WTC11 (cell line): ENCODE results near the gene CYP27A1. TPM values are rescaled to one million over a fixed set of nuclear protein-coding genes. Genes with fewer than 3 reads are reported as not detected.

Source experiments
- ATAC-seq: fragments of 200-7000 bp; cut with Tn5 transposase; 2 replicates; pipeline ENCODE4 v1.10.0; 2021; ENCODE audit warnings: mild to moderate bottlenecking, moderate library complexity
- CTCF ChIA-PET: fragments of 300-600 bp; sonication (Branson Sonifier 250); formaldehyde crosslinking; loops from one replicate; lab custom pipeline; 2021; ENCODE audit warnings: antibody characterized with exemption; lab: Charles Lee
- POLR2A ChIA-PET: fragments of 350-600 bp; sonication (Branson Sonifier 250); formaldehyde crosslinking; loops from one replicate; lab custom pipeline; 2021; ENCODE audit warnings: antibody characterized with exemption; lab: Charles Lee
- DNase-seq: peaks from one replicate; pipeline ENCODE4 v3.0.0; 2021; ENCODE audit warnings: low spot score
- H3K27ac Mint-ChIP-seq: 2 replicates; pipeline ENCODE4 v1.8.0; 2021; ENCODE audit warnings: mixed read lengths
- H3K27me3 Mint-ChIP-seq: 2 replicates; pipeline ENCODE4 v1.8.0; 2021; ENCODE audit warnings: low read depth, mild to moderate bottlenecking, moderate library complexity, mixed read lengths
- H3K36me3 Mint-ChIP-seq: 2 replicates; pipeline ENCODE4 v1.8.0; 2021; ENCODE audit warnings: mixed read lengths
- H3K4me1 Mint-ChIP-seq: 2 replicates; pipeline ENCODE4 v1.8.0; 2022; ENCODE audit warnings: mixed read lengths
- H3K4me3 Mint-ChIP-seq: 2 replicates; pipeline ENCODE4 v1.8.0; 2021; ENCODE audit warnings: mild to moderate bottlenecking, moderate library complexity, mixed read lengths
- H3K9me3 Mint-ChIP-seq: 2 replicates; pipeline ENCODE4 v1.8.0; 2021; ENCODE audit warnings: mixed read lengths
- ARID4B ChIP-seq: sonication (generic); formaldehyde crosslinking; IDR thresholded peaks from 2 replicates; pipeline ENCODE4 v1.8.0; 2023; ENCODE audit warnings: missing genetic modification reagents, mild to moderate bottlenecking, borderline replicate concordance
- ELF4 ChIP-seq: sonication (generic); formaldehyde crosslinking; IDR thresholded peaks from 2 replicates; pipeline ENCODE4 v1.8.1; 2022; ENCODE audit warnings: low read depth, mild to moderate bottlenecking, moderate library complexity, missing genetic modification reagents
- ETV6 ChIP-seq: sonication (generic); formaldehyde crosslinking; IDR thresholded peaks from 2 replicates; pipeline ENCODE4 v1.8.1; 2022; ENCODE audit warnings: mild to moderate bottlenecking, missing genetic modification reagents
- FOXP1 ChIP-seq: sonication (generic); formaldehyde crosslinking; IDR thresholded peaks from 2 replicates; pipeline ENCODE4 v1.8.0; 2022; ENCODE audit warnings: missing genetic modification reagents, mild to moderate bottlenecking, moderate library complexity, borderline replicate concordance
- GABPB1 ChIP-seq: sonication (generic); formaldehyde crosslinking; IDR thresholded peaks from 2 replicates; pipeline ENCODE4 v1.8.1; 2023; ENCODE audit warnings: mild to moderate bottlenecking, missing genetic modification reagents
- IRF1 ChIP-seq: sonication (generic); formaldehyde crosslinking; IDR thresholded peaks from 2 replicates; pipeline ENCODE4 v1.8.0; 2023; ENCODE audit warnings: missing genetic modification reagents
- JAZF1 ChIP-seq: fragments of 250-450 bp; sonication (Bioruptor Pico); IDR thresholded peaks from 2 replicates; pipeline ENCODE4 v1.9.0; 2021; ENCODE audit warnings: moderate library complexity, mild to moderate bottlenecking, inconsistent platforms
- NR2C2 ChIP-seq: sonication (generic); formaldehyde crosslinking; IDR thresholded peaks from 2 replicates; pipeline ENCODE4 v1.8.0; 2022; ENCODE audit warnings: mild to moderate bottlenecking, missing genetic modification reagents
- PREB ChIP-seq: sonication (generic); formaldehyde crosslinking; IDR thresholded peaks from 2 replicates; pipeline ENCODE4 v1.8.1; 2022; ENCODE audit warnings: mild to moderate bottlenecking, missing genetic modification reagents, moderate library complexity, borderline replicate concordance
- RELA ChIP-seq: sonication (generic); formaldehyde crosslinking; IDR thresholded peaks from 2 replicates; pipeline ENCODE4 v1.8.1; 2022; ENCODE audit warnings: missing genetic modification reagents, mild to moderate bottlenecking, borderline replicate concordance
- SMAD3 ChIP-seq: sonication (generic); formaldehyde crosslinking; IDR thresholded peaks from 2 replicates; pipeline ENCODE4 v1.8.0; 2022; ENCODE audit warnings: missing genetic modification reagents, mild to moderate bottlenecking, borderline replicate concordance
- TEAD1 ChIP-seq: sonication (generic); formaldehyde crosslinking; IDR thresholded peaks from 2 replicates; pipeline ENCODE4 v1.8.0; 2022; ENCODE audit warnings: mild to moderate bottlenecking, missing genetic modification reagents
- TEAD4 ChIP-seq: sonication (generic); formaldehyde crosslinking; IDR thresholded peaks from 2 replicates; pipeline ENCODE4 v1.8.0; 2022; ENCODE audit warnings: mild to moderate bottlenecking, missing genetic modification reagents
- USF1 ChIP-seq: sonication (generic); formaldehyde crosslinking; IDR thresholded peaks from 2 replicates; pipeline ENCODE4 v1.8.0; 2022; ENCODE audit warnings: mild to moderate bottlenecking, missing genetic modification reagents
- USF2 ChIP-seq: sonication (generic); formaldehyde crosslinking; IDR thresholded peaks from 2 replicates; pipeline ENCODE4 v1.8.1; 2023; ENCODE audit warnings: mild to moderate bottlenecking, missing genetic modification reagents, moderate library complexity
- ZBTB21 ChIP-seq: sonication (generic); formaldehyde crosslinking; IDR thresholded peaks from 2 replicates; pipeline ENCODE4 v1.8.1; 2023; ENCODE audit warnings: mild to moderate bottlenecking, missing genetic modification reagents, borderline replicate concordance
- ZNF232 ChIP-seq: sonication (generic); formaldehyde crosslinking; IDR thresholded peaks from 2 replicates; pipeline ENCODE4 v1.8.0; 2022; ENCODE audit warnings: mild to moderate bottlenecking, missing genetic modification reagents
- ZNF396 ChIP-seq: fragments of 250-450 bp; sonication (Bioruptor Pico); IDR thresholded peaks from 2 replicates; pipeline ENCODE4 v1.8.0; 2021; ENCODE audit warnings: mild to moderate bottlenecking, moderate library complexity, borderline replicate concordance
- ZNF416 ChIP-seq: fragments of 250-450 bp; sonication (Bioruptor Pico); IDR thresholded peaks from 2 replicates; pipeline ENCODE4 v1.9.0; 2021; ENCODE audit warnings: mild to moderate bottlenecking, inconsistent platforms
- ZNF425 ChIP-seq: fragments of 250-450 bp; sonication (Bioruptor Pico); conservative IDR thresholded peaks from 2 replicates; pipeline ENCODE4 v1.9.0; 2021; ENCODE audit warnings: mild to moderate bottlenecking
- ZSCAN18 ChIP-seq: fragments of 250-450 bp; sonication (Bioruptor Pico); IDR thresholded peaks from 2 replicates; pipeline ENCODE4 v2.1.2; 2022; ENCODE audit warnings: mild to moderate bottlenecking, moderate library complexity
- total RNA-seq: library from RNA; stranded (reverse); gene quantifications from 3 replicates; pipeline ENCODE4 v1.2.3, GENCODE V29; 2021

Gene CYP27A1
- total RNA-seq, 1 experiment from 2014 or later = 5.6 TPM

- no peak for TF ChIP-seq ZBTB21 (CRISPR knock-in tag)
- no peak for TF ChIP-seq TEAD1 (CRISPR knock-in tag)
These were observed 27.6 kb downstream of the CYP27A1 start (continued) for GRCh38 chr2:218809515-218809914.

GRCh38 chr2:218810256-218810655 is 28.3 kb downstream of the CYP27A1 start:
- Mint-ChIP-seq H3K27me3 (no peaks in the 10 kb centered on the region), H3K36me3 (peaks cover under 1% of the 10 kb centered on the region), H3K27ac (no peak overlapping the region), H3K9me3 (peaks cover 1% of the 10 kb centered on the region), H3K4me3 (no peak overlapping the region), H3K4me1 (peaks cover 13% of the 10 kb centered on the region)
- ATAC-seq (no peak), DNase-seq (no peak)
- TF ChIP-seq ETV6 (CRISPR knock-in tag) (no peak), ZNF232 (no peak), TEAD4 (CRISPR knock-in tag) (no peak), RELA (CRISPR knock-in tag) (no peak), NR2C2 (CRISPR knock-in tag) (no peak), JAZF1 (CRISPR knock-in tag) (no peak), ZNF396 (no peak), ARID4B (no peak)
- CTCF ChIA-PET = interaction anchor here (1.1 kb wide), 1 partner anchor 88 kb away, joined by 3 read pairs; no protein-coding TSS in a partner anchor
- POLR2A ChIA-PET = no interaction called here

GRCh38 chr2:218811382-218811781 is 29.4 kb downstream of the CYP27A1 start:
- no peak for ATAC-seq
- H3K9me3 Mint-ChIP-seq = no peaks in the 10 kb centered on the region
- no peak overlapping the region for H3K4me3 Mint-ChIP-seq
- H3K4me1 Mint-ChIP-seq = peaks cover 3% of the 10 kb centered on the region
- no peak overlapping the region for H3K27ac Mint-ChIP-seq
- no peaks in the 10 kb centered on the region for H3K27me3 Mint-ChIP-seq
- DNase-seq = no peak
- ChIA-PET POLR2A (interaction anchor here (0.6 kb wide), 1 partner anchor 40 kb away, joined by 3 read pairs; no protein-coding TSS in a partner anchor), CTCF (no interaction called here)
- H3K36me3 Mint-ChIP-seq = no peaks in the 10 kb centered on the region
- TF ChIP-seq ELF4 (CRISPR knock-in tag) = no peak
- TF ChIP-seq GABPB1 = no peak
- TF ChIP-seq PREB = no peak
- no peak for TF ChIP-seq FOXP1 (CRISPR knock-in tag)
- TF ChIP-seq ZNF416 (CRISPR knock-in tag) = no peak
- TF ChIP-seq IRF1 (CRISPR knock-in tag) = no peak
- no peak for TF ChIP-seq ETV6 (CRISPR knock-in tag)
- no peak for TF ChIP-seq ZSCAN18
- TF ChIP-seq USF1 = no peak
- TF ChIP-seq ZNF425 (CRISPR knock-in tag) = no peak
- no peak for TF ChIP-seq SMAD3 (CRISPR knock-in tag)
- no peak for TF ChIP-seq JAZF1 (CRISPR knock-in tag)
- no peak for TF ChIP-seq USF2
